GM21367 (cell line): ENCODE data around the gene TOMM40L.
"Not testable (repeated sequence)": the region's sequence is repeated elsewhere in the genome, so short reads cannot be mapped to it uniquely, and the experiment has no call there.

ENCODE experiments used
- ATAC-seq: cut with Tn5 transposase; IDR thresholded peaks from one replicate; pipeline ENCODE4 v1.9.1; 2021; ENCODE audit not compliant: unreplicated experiment

The TOMM40L gene

DNA sequence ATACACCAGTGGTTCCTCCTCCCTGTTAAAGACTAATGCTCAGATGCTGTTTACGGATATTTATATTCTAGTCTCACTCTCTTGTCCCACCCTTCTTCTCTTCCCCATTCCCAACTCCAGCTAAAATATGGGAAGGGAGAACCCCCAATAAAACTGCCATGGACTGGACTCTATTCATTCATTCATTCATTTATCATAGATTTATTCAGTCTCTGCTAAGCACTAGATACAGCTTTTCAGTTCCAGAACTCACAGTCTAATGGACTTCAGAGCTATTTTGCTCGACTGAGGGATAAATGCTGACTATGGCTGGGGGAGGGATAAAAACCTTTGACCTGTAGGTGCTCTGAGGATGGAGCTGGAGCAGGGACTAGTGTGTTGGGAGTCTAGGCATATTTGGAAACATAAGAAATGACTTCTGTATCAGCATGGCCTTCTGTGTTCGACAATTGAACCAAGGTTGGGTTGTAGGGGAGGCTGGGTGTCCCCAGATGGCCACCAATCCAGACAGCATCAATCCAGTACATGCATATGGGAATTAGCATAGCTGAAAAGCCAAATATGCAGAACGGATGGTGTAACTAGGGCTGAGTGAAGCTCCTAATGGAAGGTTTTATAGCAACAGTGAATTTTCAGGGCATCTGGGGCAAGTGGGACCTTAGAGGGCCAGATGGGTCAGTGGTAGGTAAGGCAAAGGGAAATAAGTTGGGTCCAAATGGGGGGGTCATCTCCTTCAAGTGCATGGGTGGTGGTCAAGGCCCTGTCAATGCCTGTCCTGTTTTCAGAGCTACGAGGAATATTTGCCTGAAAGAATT is 6.6 kb upstream of the TOMM40L start:
- ATAC-seq: no peak

DNA sequence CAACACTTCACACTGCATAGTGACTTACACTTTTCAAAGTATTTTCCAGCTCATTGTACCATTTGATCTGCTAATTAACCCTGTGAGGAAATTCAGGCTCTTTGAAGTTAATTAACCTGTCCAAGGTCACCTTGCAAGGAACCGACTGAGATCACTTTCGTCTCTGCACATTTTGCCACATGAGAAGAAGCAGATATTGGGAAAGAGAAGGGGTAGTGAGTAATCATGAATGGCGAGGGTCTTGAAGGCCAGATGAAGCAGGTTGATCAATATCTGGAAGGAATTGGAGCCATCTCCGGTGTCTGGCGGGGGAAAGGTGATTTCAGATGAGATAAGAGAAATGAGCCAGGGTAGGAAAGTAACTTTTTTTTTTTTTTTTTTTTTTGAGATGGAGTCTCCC is 5.9 kb upstream of the TOMM40L start:
- no peak for ATAC-seq

DNA sequence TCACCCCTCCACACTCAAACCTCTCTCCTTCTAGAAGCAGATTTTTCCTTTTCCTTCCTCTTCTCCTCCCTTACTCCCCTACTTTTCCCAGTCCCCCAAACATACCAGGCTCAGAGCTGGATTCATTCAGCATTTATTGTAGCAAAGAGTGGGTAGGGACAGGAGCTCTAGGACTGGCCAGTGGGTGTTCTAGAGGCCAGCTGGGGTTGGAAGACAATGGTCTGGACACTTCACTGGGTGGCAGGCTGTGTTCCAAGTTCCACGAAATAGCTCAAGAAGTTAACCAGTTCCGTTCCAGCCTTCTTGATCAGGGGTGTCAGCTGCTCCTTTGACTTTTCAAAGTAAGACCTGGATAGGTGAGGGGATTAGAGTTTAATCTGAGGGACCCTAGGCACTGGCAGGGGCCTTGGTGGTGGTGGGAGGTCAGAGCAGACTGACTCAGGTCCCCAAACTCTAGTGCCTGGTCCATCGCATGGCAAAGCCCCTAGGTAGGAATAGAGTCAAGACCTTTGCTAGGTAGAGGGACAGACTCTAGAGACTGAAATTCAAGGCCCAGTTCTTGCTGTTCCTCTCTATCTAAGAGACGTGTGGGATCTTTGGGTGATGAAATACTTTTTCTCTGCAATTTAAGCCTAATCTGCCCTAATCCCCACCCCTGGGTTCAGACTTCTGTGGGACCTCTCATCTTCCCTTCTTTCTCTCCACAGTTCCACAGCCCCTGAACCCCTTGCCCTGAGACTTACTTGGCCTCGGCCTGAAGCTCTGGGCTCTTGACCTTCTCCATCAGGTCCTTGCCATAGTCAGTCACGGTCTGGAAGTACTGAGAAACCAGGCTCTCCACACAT is 3.5 kb upstream of the TOMM40L start:
- ATAC-seq: no peak

DNA sequence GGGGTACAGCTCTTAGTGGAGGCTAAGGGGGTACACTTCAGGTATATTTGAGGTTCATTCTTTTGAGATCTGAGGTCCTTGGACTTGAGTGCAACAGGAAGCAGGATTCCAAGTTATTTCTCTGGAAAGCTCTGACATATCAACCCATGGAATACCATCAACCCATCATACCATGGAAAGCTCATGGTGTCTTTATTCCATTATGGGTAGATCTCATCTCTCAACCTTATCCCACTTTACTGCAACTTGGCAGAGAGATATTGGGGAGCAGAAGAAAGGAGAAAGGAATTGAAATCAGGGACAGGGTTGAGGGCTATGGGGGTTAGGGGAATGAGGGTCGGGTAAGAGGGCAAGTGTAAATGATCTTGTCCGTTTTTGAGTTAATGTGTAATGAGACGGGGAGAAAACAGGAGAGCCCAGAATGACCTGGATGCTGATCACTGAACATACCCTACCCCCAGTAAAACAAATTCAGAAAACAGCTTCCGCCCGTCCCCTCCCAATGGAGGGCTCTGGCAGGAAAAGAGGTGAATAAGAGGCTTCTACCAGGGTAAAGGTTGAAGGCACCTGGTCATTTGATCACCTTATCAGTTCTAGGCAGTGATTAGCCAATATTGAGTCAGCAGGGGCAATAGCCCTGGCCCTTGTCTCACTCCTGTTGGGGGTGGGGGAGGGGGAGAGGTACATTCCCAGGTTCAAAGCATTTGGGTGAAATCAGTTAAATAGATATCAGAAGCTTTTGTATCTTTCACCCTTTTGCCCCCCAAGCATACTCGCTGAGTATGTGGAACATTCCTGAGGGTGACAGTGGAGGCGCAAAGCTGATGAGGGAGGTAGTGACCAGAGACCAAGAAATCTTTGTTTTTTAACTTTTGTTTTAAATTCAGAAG is 1.8 kb upstream of the TOMM40L start:
- ATAC-seq: no peak

DNA sequence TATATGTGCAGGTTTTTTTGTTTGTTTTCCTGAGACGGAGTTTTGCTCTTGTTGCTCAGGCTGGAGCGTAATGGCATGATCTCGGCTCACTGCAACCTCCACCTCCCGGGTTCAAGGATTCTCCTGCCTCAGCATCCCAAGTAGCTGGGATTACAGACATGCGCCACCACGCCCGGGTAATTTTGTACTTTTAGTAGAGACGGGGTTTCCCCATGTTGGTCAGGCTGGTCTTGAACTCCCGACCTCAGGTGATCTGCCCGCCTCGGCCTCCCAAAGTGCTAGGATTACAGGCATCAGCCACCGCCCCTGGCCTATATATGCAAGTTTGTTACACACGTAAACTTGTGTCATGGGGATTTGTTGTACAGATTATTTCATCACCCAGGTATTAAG is 1.2 kb upstream of the TOMM40L start:
- ATAC-seq: not testable (repeated sequence)

DNA sequence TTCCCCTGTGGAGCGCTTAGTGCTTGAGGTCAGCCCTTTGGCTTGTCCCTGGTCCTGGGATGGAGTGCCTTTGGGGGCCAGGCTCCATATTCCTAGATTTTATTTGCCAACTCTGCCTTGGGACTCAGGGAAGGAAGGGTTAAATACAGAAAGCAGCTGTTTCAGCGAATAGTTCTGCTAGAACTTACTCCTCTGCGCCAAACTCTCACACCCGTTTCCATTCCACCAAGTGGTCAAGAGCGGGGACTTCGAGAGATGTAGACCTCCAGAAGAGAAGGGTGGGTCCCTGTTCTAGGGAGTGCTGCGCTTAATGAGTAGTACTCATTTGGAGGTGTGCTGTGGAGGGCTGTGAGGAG is 704 bp upstream of the TOMM40L start:
- ATAC-seq: no peak

DNA sequence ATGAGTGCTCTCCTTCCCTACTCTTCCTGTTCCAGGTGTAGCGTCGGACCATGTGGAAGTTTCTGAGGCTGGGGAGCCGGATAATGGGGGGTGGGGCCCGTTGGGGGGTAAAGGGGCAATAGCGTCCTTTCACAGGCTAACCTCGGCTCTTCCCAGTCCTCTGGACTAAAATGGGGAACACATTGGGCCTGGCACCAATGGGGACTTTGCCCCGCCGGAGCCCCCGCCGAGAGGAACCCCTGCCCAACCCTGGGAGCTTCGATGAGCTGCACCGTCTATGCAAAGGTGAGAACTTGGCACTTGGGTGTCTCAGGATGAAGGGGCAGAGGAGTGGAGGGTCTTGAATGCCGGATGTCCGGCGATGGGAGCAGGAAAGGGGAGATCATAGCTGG is 456 bp downstream of the TOMM40L start:
- ATAC-seq: no peak

DNA sequence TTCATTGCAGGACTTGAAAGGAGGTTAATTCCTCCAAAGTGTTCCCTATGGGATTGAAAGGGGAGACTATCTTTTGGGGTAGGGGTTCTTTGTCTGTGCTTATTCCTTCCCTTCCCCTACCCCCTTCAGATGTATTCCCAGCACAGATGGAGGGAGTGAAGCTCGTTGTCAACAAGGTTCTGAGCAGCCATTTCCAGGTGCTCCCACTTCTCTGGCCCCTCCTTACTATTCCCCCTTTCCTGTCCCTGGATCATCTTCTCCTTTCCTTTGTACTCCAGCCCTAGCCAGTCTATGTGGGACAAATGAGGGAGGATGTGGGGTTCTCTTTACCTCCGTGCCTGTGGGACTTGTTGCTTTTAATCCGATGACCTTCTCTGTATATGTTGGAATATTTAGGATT is 899 bp downstream of the TOMM40L start:
- no peak for ATAC-seq

DNA sequence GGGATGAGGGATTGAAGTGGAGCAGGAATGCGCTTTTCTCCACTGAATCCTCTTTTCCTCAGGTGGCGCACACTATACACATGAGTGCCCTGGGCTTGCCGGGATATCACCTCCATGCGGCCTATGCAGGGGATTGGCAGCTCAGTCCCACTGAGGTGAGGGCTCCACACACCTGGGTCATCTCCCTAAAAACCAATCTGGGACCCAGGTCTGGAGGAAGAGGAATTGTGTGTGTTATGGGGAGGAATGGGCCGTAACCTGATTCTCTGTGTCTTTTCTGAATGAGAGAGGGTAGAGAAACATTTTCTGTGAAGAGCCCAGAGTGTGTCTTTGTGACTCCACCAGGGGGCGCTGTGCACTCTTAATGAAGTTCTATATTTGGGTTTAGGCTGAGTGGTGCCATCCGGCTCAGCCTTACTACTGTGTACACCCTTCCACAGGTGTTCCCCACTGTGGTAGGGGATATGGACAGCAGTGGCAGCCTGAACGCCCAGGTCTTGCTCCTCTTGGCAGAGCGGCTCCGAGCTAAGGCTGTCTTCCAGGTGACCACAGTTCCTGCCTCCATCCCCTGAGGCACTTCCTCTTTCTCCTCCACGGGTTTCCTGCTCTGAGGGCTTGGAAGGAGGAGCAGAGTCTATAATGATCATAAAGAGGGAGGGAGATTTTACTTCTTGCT is 1.5 kb downstream of the TOMM40L start:
- ATAC-seq: peak; percentile 32

DNA sequence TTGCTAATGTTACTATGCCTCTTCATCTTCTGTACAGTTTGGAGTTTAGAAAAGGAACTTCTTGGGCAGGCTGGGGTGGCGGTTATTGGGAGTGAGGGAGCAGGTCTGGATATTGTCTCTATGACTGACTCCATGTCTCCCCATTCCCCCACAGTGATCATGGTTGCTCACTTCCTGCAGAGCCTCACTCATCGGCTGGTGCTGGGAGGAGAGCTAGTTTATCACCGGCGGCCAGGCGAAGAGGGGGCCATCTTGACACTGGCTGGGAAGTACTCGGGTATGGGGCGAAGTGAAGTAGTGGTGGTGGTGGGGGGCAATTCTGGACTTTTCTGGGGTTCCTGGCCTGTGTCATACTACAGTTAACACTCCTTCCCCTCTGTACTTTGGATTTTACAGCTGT is 2.2 kb downstream of the TOMM40L start:
- no peak for ATAC-seq

DNA sequence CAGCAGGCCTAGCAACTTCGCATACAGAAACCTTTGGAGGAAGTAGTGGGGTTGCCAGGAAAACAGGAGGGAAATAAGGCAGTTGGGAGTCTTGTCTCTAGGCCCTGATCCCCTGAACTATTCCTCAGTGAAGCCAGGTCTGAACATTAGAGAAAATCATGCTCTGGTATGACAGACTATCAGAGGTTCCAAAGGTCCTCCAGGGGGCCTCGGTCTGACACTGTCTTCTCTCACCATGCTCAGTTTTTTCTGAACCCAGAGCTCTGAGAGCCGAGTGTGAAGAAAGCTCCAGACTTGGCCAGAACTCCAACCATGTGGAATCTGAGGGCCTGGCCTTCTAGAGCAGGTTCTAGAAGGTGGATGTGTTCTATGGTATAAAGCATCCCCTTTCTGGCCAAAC is 4.0 kb downstream of the TOMM40L start:
- no peak for ATAC-seq

DNA sequence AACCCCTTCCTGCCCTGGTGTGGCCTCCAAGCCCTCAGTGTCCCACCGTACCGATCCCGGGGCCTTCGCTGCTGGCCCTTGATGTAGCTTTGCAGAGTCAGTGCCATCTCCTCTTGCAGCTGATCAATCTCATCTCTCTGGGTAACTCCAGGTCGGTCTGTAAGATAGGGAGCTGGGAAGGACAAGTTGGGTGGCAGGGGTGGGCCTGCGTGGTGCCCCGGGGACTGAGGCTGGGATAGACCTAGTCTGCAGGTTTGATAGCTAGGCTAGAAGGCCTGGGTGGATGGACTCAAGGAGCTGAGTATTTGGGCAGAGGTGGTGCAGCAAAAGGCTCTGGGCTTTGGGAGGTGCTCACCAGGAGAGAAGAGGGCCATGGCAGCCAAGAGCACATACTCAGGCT is 4.9 kb downstream of the TOMM40L start:
- ATAC-seq: no peak

DNA sequence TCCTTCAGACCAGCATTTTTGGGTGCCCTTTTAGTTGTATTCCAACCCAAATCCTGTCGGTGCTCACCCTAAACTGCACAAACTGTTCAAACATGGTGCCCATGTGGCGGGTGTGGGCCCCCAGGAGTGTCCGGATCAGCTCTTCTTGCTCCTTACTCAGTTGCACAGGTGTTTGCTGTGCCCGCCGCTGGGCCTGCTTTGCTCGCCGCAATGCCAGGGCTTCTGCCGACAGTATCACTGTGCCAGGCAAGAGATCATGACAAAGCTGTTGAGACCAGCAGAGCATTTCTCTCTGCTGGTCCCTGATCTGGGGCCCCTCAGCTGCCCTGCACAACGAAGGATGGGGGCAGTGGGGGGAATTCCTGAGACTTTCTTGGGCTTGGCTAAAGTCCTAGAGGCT is 7.2 kb downstream of the TOMM40L start:
- no peak for ATAC-seq

DNA sequence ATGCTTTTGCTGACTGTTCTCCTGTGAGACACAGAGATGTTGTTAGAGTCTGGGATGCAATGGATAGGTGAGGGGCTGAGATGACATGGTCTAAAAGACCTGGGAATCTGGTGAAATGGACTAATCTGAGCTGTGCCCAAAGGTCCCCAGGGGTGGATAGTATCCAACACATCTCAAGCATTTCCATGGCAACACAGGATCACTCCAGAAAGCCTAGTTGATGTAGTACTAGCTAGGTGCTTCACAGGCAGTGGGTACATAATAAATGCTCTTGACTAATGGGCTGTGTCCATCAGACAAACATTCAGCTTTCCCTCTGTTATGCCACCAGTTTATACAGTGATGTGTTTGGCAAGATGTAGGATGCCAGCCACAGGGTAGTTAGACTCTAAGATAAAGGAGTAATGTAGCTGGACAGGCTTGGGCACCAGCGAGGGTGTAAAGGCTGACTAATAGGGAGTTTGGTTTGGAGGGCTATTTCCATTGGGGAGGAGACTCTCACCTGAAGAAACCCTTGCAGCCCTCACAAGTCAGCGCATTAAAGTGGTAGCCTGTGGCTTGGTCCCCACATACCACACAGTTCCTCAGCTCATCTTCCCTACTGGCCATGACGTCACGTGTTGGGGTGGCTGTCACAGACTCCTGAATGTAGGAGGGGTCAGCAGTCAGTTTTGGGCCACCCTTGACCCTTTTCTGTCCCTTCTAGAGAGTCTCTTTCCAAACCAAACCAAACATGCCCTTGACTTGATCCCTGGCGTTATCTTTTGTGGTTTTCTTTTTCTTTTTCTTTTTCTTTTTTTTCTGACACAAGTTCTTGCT is 10.3 kb downstream of the TOMM40L start:
- no peak for ATAC-seq

DNA sequence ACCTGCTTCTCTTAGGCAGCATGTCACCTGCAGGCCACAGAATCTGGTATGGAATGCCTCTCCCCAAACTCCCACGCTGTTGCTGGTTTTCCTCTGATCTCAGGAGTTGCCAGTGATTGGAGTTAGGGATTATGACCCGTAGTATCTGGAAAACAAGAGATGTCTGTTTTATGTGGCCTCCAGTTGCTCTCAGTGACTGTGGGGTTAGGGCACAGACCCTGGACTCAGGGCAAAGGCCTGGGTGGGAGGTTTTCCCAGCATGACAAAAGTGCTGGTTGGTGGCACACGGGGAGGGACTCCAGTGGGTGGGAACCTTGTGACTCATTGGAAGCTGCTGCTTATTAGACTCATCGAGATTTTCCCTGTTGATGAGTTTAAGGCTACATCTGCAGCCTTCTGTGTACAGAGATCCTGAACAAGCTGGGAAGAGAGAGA is 12.2 kb downstream of the TOMM40L start, which contains the start of gene NR1I3:
NR1I3 (minus strand) TSS at position 165 of the 435 bp plus-strand sequence. CDS start 1,638 bp downstream, outside the sequence.
- no peak for ATAC-seq

DNA sequence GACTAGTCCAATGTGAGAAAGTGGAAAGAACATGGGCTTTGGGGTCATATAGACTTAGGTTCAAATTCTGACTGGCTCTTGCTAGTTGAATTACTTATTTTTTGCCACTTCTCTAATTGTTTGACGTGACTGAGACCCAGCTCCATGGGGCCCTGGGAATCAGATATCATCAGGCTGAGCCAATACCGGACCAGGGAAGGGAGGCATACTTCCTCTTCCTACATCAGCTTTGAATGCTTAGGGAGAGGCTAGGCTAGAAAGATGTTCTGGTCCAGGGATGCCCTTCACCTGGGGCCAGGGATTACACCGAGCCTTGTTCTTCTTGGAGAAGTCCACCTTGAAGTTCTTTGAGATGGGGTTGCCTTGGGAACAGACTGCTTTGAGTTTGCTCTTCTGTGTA is 15.8 kb downstream of the TOMM40L start:
- no peak for ATAC-seq

DNA sequence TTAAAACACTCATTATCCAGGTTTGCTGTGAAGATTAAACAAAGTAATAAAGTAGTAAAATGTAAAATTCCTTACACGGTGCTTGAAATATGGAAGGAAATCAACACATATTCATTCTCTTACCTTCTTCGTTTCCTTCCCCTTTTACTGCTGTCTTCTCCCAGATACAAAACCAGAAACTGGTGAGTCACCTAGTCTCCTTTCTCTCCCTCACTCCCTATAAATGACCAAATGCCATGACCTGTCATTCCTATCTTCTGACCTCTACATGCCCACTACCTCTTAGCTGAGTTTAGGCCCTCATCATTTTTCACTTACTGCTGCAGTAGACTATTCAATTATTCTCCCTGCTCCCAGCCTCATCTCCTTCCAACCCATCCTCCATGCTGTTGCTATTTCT is 16.5 kb downstream of the TOMM40L start:
- no peak for ATAC-seq

DNA sequence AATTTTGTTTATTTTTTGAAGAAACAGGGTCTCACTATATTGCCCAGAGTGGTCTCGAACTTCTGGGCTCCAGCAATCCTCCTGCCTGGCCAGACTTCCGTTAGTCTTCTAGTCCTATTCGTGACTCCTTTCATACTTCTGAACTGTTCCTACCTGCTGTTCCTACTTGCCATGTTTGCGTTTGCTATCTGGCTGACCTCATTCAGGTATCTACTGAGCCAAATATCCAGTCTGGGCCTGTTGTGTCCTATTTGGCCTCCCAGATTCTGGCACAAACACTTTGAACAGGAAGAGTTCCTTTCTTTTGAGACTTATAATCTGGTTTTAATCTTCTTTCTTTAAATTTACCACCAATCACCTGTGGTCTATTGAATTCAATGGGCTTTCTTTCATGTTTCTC is 19.0 kb downstream of the TOMM40L start:
- ATAC-seq: no peak

DNA sequence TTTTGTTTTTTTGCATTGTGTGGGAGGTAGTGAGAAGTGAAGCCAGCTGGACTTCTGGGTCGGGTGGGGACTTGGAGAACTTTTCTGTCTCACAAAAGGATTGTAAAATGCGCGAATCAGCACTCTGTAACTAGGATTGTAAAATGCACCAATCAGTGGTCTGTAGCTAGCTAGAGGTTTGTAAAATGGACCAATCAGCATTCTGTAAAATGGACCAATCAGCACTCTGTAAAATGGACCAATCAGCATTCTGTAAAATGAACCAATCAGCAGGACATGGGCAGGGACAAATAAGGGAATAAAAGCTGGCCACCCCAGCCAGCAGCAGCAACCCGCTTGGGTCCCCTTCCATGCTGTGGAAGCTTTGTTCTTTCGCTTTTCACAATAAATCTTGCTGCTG is 24.2 kb downstream of the TOMM40L start:
- ATAC-seq: not testable (repeated sequence)

DNA sequence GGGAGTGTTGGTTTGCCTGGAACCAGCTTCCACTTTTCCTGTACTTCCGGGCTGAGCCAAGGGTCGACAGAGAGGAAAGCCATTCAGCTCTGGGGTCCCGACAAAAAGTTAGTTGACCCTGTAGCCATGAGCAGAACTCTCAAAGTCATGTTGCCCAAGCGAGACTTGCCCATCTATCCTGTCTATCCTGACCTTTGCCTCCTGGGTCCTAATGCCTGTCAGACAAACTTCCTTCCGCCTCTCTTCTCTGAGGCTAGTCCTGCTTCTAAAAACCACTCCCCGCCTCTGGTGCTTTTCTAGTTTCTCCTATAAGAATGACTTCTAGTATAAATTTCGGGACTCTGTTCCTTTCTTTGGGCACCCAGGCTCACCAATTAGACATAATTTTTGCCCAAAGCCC is 25.0 kb downstream of the TOMM40L start:
- ATAC-seq: no peak
